Spleen (tissue), 11 donors: ENCODE results near the gene COL26A1. TPM values are rescaled to one million over a fixed set of nuclear protein-coding genes. Genes with fewer than 3 reads are reported as not detected.

Source experiments
- DNase-seq: peaks from one replicate; pipeline ENCODE4 v3.0.0-alpha.2; 2020
- H3K27ac ChIP-seq, 8 donors: fragments of 200-600 bp; sonication (generic) in 7 of 8; 1 replicate in 4 of 8; 2 replicates in 4 of 8; pipeline versions ENCODE4 v1.5.0 to v1.8.0; 2016 to 2021; ENCODE audit warnings: inconsistent platforms in 4 of 8, mild to moderate bottlenecking in 4 of 8, moderate library complexity in 1 of 8
- H3K27me3 ChIP-seq, 7 donors: fragments of 200-600 bp; sonication (generic) in 6 of 7; replicated peaks in 1 of 7; 1 replicate in 4 of 7; 2 replicates in 3 of 7; pipeline versions ENCODE4 v1.5.0 to v1.8.0; 2016 to 2021; ENCODE audit warnings: inconsistent platforms in 3 of 7, mild to moderate bottlenecking in 1 of 7
- H3K36me3 ChIP-seq, 6 donors: fragments of 200-600 bp; sonication (generic) in 5 of 6; 1 replicate in 4 of 6; 2 replicates in 2 of 6; pipeline versions ENCODE4 v1.5.0 to v1.8.0; 2016 to 2021; ENCODE audit warnings: inconsistent platforms in 2 of 6
- H3K4me1 ChIP-seq, 6 donors: fragments of 200-600 bp; sonication (generic) in 5 of 6; 1 replicate in 3 of 6; 2 replicates in 3 of 6; pipeline versions ENCODE4 v1.5.0 to v1.8.0; 2016 to 2021; ENCODE audit warnings: inconsistent platforms in 3 of 6
- H3K4me3 ChIP-seq, 8 donors: fragments of 200-600 bp; sonication (generic) in 7 of 8; 1 replicate in 4 of 8; 2 replicates in 4 of 8; pipeline versions ENCODE4 v1.5.0 to v1.8.0; 2016 to 2021; ENCODE audit warnings: inconsistent platforms in 4 of 8, mild to moderate bottlenecking in 4 of 8, moderate library complexity in 2 of 8
- H3K9me3 ChIP-seq, 8 donors: fragments of 200-600 bp; sonication (generic) in 7 of 8; 1 replicate in 4 of 8; 2 replicates in 4 of 8; pipeline versions ENCODE4 v1.5.0 to v1.8.0; 2016 to 2021; ENCODE audit warnings: inconsistent platforms in 4 of 8
- CTCF ChIP-seq, 11 experiments: fragments of 200-600 bp in 7 of 11; fragments of 450-650 bp in 4 of 11; sonication (generic) in 4 of 11; IDR thresholded peaks in 8 of 11; conservative IDR thresholded peaks in 3 of 11; 1 replicate in 7 of 11; 2 replicates in 4 of 11; pipeline versions ENCODE4 v1.4.0 to v1.8.0; 2016 to 2021; ENCODE audit warnings: antibody characterized with exemption in 11 of 11, inconsistent platforms in 4 of 11, mild to moderate bottlenecking in 1 of 11
- POLR2A ChIP-seq, 3 donors: fragments of 450-650 bp; IDR thresholded peaks; one replicate each; pipeline ENCODE4 v1.5.1; 2017; ENCODE audit warnings: antibody characterized with exemption in 3 of 3, mild to moderate bottlenecking in 1 of 3
- POLR2AphosphoS5 ChIP-seq, 3 donors: sonication (generic); formaldehyde crosslinking; IDR thresholded peaks; one replicate each; pipeline ENCODE4 v1.5.1; 2017; ENCODE audit warnings: antibody characterized with exemption in 3 of 3
- WGBS, 5 donors: extraction: QIAGEN DNeasy Blood & Tissue Kit in 3 of 5; methylation state at CpG; one replicate each; pipeline versions ENCODE4 v1.1.5 to v1.1.7; 2013 to 2018; 5-methylcytosine and 5-hydroxymethylcytosine counted together
- intact Hi-C: fragments of 100-400 bp; cut with DNase I; formaldehyde crosslinking; loops from one replicate; pipeline ENCODE4 v1.15.0; 2023; ENCODE audit warnings: low total_unique reads
- polyA plus RNA-seq, 3 donors: library from polyadenylated mRNA; stranded (reverse); fragments of 200-250 nt; gene quantifications; one replicate each; pipeline ENCODE4 v1.2.1, GENCODE V29; 2013
- total RNA-seq, 7 donors: library from RNA; depleted of rRNA in 3 of 7; stranded (reverse); fragments of >200 nt in 3 of 7; fragmentation: NEBNext Ultra II Directional in 4 of 7; extraction: Animal tissue kit (Norgen Biotek cat#: 25700) in 4 of 7; gene quantifications; one replicate each; pipeline versions ENCODE4 v1.1.0 to v1.2.1, GENCODE V29; 2016 to 2021
- donor health status: healthy with polysubstance abuse.
- donor health status: DM: no; HTN: no; CAD: no; lungs with moderate emphysema.
- donor health status: DM: no; HTN: no; CAD: no.
- donor health status: Bipolar disorder and iron deficiency.
- donor health status: healthy.
- donor health status: DM: no; HTN: no; CAD: no.
- donor health status: DM: yes; HTN: yes; CAD: no.

COL26A1 gene
- total and polyA plus RNA-seq, 10 donors, result 0.15 to 0.32 (median 0.22) TPM; not detected in 4

GRCh38 chr7:101590663-101591435 lies 228.2 kb downstream of the COL26A1 start:
- no peaks in the 10 kb centered on the region for H3K36me3 ChIP-seq
- TF ChIP-seq POLR2AphosphoS5 (IDR thresholded peaks at IDR 0.05) (no peak), CTCF (IDR thresholded peaks at IDR 0.05 in 8 of 11, conservative IDR thresholded peaks at IDR 0.05 in 3 of 11) (no peak), POLR2A (IDR thresholded peaks at IDR 0.05) (no peak)
- H3K9me3 ChIP-seq, result no peaks in the 10 kb centered on the region
- H3K4me1 ChIP-seq, result no peaks in the 10 kb centered on the region
- WGBS, 5 donors, result 82 to 93% (median 91%) methylated on average over 18 of the region's 18 CpGs
- no peak overlapping the region for H3K27ac ChIP-seq
- intact Hi-C loops, result no loop called here
- H3K4me3 ChIP-seq, result no peak overlapping the region
- H3K27me3 ChIP-seq, result no peaks in the 10 kb centered on the region
- no peak for DNase-seq

- H3K4me3 ChIP-seq, result no peak overlapping the region
- no peak overlapping the region for H3K27ac ChIP-seq
- 70 to 89% (median 84%) methylated on average over 2 of the region's 2 CpGs for WGBS, 5 donors
- no peaks in the 10 kb centered on the region for H3K27me3 ChIP-seq
- H3K9me3 ChIP-seq, result no peaks in the 10 kb centered on the region
- intact Hi-C loops, result no loop called here
- H3K36me3 ChIP-seq, result no peaks in the 10 kb centered on the region
- no peaks in the 10 kb centered on the region for H3K4me1 ChIP-seq
- DNase-seq, result no peak
- TF ChIP-seq POLR2A (IDR thresholded peaks at IDR 0.05), result no peak
- TF ChIP-seq CTCF (IDR thresholded peaks at IDR 0.05 in 8 of 11, conservative IDR thresholded peaks at IDR 0.05 in 3 of 11), result no peak
- no peak for TF ChIP-seq POLR2AphosphoS5 (IDR thresholded peaks at IDR 0.05)
These were observed 228.8 kb downstream of the COL26A1 start for GRCh38 chr7:101591504-101591903.

- WGBS, 5 donors, result 76 to 91% (median 88%) methylated on average over 6 of the region's 6 CpGs
- Histone ChIP-seq H3K4me3 (no peak overlapping the region), H3K9me3 (no peaks in the 10 kb centered on the region), H3K27me3 (no peaks in the 10 kb centered on the region), H3K36me3 (no peaks in the 10 kb centered on the region), H3K27ac (no peak overlapping the region), H3K4me1 (peaks cover 0 to 1% (median 0%) of the 10 kb centered on the region in 6 donors)
- TF ChIP-seq POLR2A (IDR thresholded peaks at IDR 0.05) (no peak), POLR2AphosphoS5 (IDR thresholded peaks at IDR 0.05) (no peak), CTCF (IDR thresholded peaks at IDR 0.05 in 8 of 11, conservative IDR thresholded peaks at IDR 0.05 in 3 of 11) (no peak)
- intact Hi-C loops, result no loop called here
- no peak for DNase-seq
These were observed 230.9 kb downstream of the COL26A1 start for GRCh38 chr7:101593556-101593955.

GRCh38 chr7:101594790-101595189 lies 232.1 kb downstream of the COL26A1 start:
- no peak for TF ChIP-seq POLR2AphosphoS5 (IDR thresholded peaks at IDR 0.05)
- Histone ChIP-seq H3K27ac (no peak overlapping the region), H3K27me3 (no peaks in the 10 kb centered on the region), H3K9me3 (no peaks in the 10 kb centered on the region), H3K4me3 (no peak overlapping the region), H3K4me1 (peaks cover 0 to 7% (median 0%) of the 10 kb centered on the region in 6 donors), H3K36me3 (no peaks in the 10 kb centered on the region)
- whole genome bisulfite sequencing, 5 donors, result 78 to 84% (median 82%) methylated on average over 3 of the region's 3 CpGs
- no peak for DNase-seq
- intact Hi-C loops, result no loop called here
